Airway epithelial cell (primary cell): ENCODE results near the gene CXCR5. TPM values are rescaled to one million over a fixed set of nuclear protein-coding genes. Genes with fewer than 3 reads are reported as not detected.

Experiments
- total RNA-seq: library from RNA; depleted of rRNA; stranded (reverse); fragments of >200 nt; gene quantifications from 2 replicates; pipeline ENCODE4 v1.2.3, GENCODE V29; 2015

CXCR5 gene, protein sequence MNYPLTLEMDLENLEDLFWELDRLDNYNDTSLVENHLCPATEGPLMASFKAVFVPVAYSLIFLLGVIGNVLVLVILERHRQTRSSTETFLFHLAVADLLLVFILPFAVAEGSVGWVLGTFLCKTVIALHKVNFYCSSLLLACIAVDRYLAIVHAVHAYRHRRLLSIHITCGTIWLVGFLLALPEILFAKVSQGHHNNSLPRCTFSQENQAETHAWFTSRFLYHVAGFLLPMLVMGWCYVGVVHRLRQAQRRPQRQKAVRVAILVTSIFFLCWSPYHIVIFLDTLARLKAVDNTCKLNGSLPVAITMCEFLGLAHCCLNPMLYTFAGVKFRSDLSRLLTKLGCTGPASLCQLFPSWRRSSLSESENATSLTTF
- not detected in 2 replicates for total RNA-seq

DNA sequence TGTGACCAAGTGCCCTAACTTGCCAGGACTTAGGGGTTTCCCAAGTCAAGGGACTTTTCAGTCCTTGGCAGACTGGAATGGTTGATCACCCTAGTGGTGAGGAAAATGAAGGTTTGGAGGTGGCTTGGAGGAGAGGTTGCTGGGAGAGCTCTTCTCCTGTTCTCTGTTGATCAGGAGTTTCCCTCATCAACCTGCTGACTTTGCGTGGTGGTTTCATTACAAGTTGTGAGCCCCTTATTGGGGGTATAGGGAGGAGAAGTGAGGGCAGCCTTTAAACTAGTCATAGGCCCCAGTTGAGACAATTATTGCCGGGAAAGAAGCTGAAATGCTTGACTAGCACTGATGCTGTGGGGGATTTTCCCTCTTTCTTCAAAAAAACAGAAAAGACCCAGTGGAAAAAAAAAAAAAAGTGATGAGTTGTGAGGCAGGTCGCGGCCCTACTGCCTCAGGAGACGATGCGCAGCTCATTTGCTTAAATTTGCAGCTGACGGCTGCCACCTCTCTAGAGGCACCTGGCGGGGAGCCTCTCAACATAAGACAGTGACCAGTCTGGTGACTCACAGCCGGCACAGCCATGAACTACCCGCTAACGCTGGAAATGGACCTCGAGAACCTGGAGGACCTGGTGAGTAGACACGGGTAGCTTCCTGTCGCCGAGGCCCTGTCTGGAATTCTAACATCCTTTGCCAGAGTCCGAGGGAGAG, at the start of gene CXCR5:
Gene CXCR5, plus strand, starts transcription at position 525 of the 704 bp plus-strand sequence. Its CDS starts 50 bp downstream, at position 575.

Other genes with a start within 250 kb of the CXCR5 start
- not detected in 2 replicates for gene TREH, start 204.2 kb upstream of the CXCR5 start, total RNA-seq
- 41.9 and 70.8 TPM in 2 replicates for gene DDX6, start 92.7 kb upstream of the CXCR5 start, total RNA-seq
- 31.6 and 51.8 TPM in 2 replicates for gene BCL9L, start 42.0 kb downstream of the CXCR5 start, total RNA-seq
- 0.37 and 0.56 TPM in 2 replicates for gene UPK2, start 72.4 kb downstream of the CXCR5 start, total RNA-seq
- gene FOXR1, start 87.9 kb downstream of the CXCR5 start, total RNA-seq = not detected in 2 replicates
- 7.0 and 11.4 TPM in 2 replicates for gene CENATAC, start 114.2 kb downstream of the CXCR5 start, total RNA-seq
- gene RPS25, start 134.5 kb downstream of the CXCR5 start, total RNA-seq = 2,356 and 2,509 TPM in 2 replicates
- gene TRAPPC4, start 134.9 kb downstream of the CXCR5 start, total RNA-seq = 102 and 106 TPM in 2 replicates
- gene SLC37A4, start 147.0 kb downstream of the CXCR5 start, total RNA-seq = 37.6 and 39.3 TPM in 2 replicates
- 98.8 and 112 TPM in 2 replicates for gene HYOU1, start 173.3 kb downstream of the CXCR5 start, total RNA-seq
- 14.8 and 17.8 TPM in 2 replicates for gene VPS11, start 183.9 kb downstream of the CXCR5 start, total RNA-seq
- 10.5 and 27.9 TPM in 2 replicates for gene HMBS, start 201.0 kb downstream of the CXCR5 start, total RNA-seq
- gene DPAGT1, start 218.0 kb downstream of the CXCR5 start, total RNA-seq = 28.2 and 33.6 TPM in 2 replicates
- gene C2CD2L, start 223.5 kb downstream of the CXCR5 start, total RNA-seq = 5.0 and 5.8 TPM in 2 replicates
- 5.2 and 17.0 TPM in 2 replicates for gene HINFP, start 237.7 kb downstream of the CXCR5 start, total RNA-seq